Measurements from ENCODE around the gene PNPLA1.

- TF ChIP-seq GATA2 (IDR thresholded peaks at IDR 0.05; ENCODE audit: low read depth, low read length) (no peak), GATA3 (IDR thresholded peaks at IDR 0.05; ENCODE audit: low read depth, low read length) (no peak)
Measured at GRCh38 chr6:36326356-36326995, 56.6 kb downstream of the PNPLA1 start.

All from SH-SY5Y (cell line).